Measurements from ENCODE around the gene INPP5B.
"Not testable (repeated sequence)": the region's sequence is repeated elsewhere in the genome, so short reads cannot be mapped to it uniquely, and the experiment has no call there.

Gene INPP5B

GRCh38 chr1:37905727-37906126 lies 41.1 kb downstream of the INPP5B start:
- no peak for TF ChIP-seq CTCF (IDR thresholded peaks at IDR 0.05; ENCODE audit: borderline replicate concordance, insufficient read depth, low read depth, low read length)

DNA sequence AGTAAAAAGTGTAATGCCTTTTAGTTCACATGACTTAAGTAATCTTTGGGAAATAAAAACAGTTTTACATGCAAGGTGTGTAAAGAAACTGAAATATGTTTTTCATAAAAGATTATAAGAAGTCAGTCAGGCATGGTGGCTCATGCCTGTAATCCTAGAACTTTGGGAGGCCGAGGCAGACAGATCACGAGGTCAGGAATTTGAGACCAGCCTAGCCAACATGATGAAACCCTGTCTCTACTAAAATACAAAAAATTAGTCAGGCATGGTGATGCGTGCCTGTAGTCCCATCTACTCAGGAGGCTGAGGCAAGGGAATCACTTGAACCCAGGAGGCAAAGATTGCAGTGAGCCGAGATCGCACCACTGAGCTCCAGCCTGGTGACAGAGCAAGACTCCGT lies 42.9 kb downstream of the INPP5B start:
- not testable (repeated sequence) for H3K4me3 ChIP-seq (ENCODE audit: low read depth, low read length)

More at GRCh38 chr1:37905727-37906126, 41.1 kb downstream of the INPP5B start:
- H3K4me3 ChIP-seq (ENCODE audit: low read depth, low read length): no peak overlapping the region

DNA sequence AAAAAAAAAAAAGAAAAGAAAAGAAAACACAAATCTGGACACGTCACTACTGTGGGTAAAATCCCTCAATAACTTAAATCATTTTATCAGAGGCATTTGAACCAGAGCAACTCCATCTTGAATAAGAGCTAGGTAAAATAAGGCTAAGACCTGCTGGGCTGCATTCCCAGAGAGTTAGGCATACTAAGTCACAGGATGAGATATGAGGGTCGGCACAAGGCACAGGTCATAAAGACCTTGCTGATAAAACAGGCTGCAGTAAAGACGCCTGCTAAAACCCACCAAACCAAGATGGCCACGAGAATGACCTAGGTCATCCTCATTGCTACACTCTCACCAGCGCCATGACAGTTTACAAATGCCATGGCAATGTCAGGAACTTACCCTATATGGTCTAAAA lies 43.9 kb downstream of the INPP5B start:
- TF ChIP-seq CTCF (IDR thresholded peaks at IDR 0.05; ENCODE audit: borderline replicate concordance, insufficient read depth, low read depth, low read length): no peak
- no peak overlapping the region for H3K4me3 ChIP-seq (ENCODE audit: low read depth, low read length)

DNA sequence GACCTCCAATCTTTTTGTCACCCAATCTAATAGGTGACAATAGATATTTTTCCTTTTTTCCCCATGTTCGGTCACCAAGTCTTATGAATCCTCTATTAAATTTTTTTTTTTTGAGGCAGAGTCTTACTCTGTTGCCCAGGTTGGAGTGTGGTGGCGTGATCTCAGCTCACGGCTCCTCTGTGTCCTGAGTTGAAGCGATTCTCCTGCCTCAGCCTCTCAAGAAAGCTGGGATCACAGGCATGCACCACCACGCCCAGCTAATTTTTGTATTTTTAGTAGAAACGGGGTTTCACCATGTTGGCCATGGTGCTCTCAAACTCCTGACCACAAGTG lies 45.0 kb downstream of the INPP5B start:
- TF ChIP-seq CTCF (IDR thresholded peaks at IDR 0.05; ENCODE audit: borderline replicate concordance, insufficient read depth, low read depth, low read length): no peak
- no peak overlapping the region for H3K4me3 ChIP-seq (ENCODE audit: low read depth, low read length)

GRCh38 chr1:37901191-37901892 lies 45.5 kb downstream of the INPP5B start:
- H3K4me3 ChIP-seq (ENCODE audit: low read depth, low read length): no peak overlapping the region
- TF ChIP-seq CTCF (IDR thresholded peaks at IDR 0.05; ENCODE audit: borderline replicate concordance, insufficient read depth, low read depth, low read length): no peak

DNA sequence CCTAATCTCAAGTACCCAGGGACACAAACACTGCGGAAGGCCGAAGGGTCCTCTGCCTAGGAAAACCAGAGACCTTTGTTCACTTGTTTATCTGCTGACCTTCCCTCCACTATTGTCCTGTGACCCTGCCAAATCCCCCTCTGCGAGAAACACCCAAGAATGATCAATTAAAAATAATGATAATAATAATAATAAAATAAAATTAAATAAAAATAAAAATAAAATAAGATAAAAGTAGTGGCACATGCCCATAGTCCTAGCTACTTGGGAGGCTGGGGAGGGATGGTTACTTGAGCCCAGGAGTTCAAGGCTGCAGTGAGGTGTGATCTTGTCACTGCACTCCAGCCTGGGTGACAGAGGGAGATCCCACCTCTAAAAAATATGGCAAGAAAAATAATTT lies 49.3 kb downstream of the INPP5B start:
- H3K4me3 ChIP-seq (ENCODE audit: low read depth, low read length): not testable (repeated sequence)

DNA sequence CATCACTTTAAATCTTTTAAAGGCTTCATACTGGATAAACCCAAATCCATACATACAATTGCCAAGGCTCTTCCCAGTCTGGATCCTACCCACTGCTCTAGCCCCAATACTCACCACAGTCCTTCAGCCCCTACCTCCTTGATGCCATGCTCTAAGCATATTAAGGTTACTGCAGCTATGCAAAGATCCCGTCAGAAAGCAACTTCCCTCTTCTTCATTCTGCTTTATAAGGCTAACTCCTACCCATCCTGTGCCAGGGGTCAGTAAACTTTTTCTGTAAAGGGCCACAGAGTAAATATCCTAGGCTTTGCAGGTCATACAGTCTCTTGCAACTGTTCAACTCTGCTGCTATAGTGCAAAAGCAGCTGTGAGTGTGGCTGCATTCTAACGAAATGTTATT lies 53.2 kb downstream of the INPP5B start:
- no peak overlapping the region for H3K4me3 ChIP-seq (ENCODE audit: low read depth, low read length)
- TF ChIP-seq CTCF (IDR thresholded peaks at IDR 0.05; ENCODE audit: borderline replicate concordance, insufficient read depth, low read depth, low read length): no peak

GRCh38 chr1:37892151-37893047 lies 54.5 kb downstream of the INPP5B start:
- no peak for TF ChIP-seq CTCF (IDR thresholded peaks at IDR 0.05; ENCODE audit: borderline replicate concordance, insufficient read depth, low read depth, low read length)

More at GRCh38 chr1:37892151-37893047, 54.5 kb downstream of the INPP5B start:
- no peak overlapping the region for H3K4me3 ChIP-seq (ENCODE audit: low read depth, low read length)
